ENCODE data around the gene ATAD2B.

The ATAD2B gene

DNA sequence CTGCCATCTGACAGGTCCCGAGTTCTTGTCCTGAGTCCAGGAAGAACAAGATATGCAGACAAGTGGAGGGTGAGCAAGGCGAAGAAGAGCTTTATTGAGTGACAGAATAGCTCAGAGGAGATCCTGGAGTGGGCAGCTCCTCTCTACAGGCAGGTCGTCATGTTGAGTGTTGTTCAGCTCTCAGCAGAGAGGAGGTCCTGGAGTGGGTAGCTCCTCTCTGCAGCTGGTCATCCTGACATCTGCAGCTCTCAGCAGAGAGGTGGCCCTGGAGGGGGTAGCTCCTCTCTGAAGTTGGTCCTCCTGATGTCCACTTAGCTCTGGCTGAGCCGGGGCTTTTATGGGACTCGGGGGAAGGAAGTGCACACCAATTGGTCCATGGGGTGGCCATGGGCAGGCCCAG, 90.4 kb downstream of the ATAD2B start:
- no peak for DNase-seq

DNA sequence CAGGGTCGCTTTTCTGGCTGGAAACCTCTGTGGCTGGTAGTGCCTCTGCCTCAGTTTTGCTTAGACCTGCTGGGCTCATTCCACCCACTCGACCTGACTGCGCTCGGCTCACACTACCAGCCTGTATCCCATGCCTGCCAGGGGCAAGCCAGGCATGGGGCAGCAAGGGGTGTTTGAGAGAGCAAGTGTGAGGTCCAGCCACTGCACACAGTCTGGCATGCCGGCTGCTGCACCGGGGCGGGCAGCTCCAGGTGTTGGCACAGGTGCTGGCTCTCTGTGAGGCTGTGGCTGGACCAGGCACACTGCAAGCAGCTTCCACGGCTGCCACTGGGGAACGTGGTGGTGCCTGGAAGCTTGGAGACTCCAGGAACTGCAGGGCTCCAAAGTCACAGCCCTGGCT, 90.9 kb downstream of the ATAD2B start:
- no peak for DNase-seq

DNA sequence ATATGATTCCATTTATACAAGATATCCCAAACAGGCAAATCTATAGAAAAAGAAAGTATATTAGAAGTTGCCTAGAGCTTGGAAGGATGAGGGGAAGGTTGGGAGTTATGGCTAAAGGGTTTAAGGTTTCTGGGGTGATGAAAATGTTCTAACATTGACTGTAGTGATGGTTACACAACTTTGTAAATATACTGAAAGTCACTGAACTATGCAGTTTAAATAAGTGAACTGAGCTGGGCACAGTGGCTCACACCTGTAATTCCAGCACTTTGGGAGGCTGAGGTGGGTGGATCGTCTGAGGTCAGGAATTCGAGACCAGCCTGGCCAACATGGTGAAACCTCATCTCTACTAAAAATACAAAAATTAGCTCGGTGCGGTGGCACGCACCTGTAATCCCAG, 91.5 kb downstream of the ATAD2B start:
- DNase-seq = no peak

DNA sequence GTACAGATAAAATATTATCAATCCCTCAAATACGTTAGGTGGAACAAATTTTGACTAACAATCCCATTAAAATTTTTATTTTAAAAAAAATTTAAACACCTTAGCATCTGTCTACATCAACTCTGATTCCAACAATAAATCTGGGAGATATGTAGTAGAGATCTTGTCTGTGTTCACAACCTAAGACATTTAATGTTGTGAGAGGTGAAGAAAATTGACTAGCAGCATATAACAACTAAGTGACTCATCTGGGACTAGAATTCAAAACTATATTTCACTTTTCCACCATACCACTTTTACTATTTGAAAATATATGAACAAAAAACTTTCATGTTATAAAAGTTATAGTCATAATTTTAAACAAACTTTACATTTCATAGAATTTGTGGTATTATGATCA, 97.9 kb downstream of the ATAD2B start:
- DNase-seq = no peak

DNA sequence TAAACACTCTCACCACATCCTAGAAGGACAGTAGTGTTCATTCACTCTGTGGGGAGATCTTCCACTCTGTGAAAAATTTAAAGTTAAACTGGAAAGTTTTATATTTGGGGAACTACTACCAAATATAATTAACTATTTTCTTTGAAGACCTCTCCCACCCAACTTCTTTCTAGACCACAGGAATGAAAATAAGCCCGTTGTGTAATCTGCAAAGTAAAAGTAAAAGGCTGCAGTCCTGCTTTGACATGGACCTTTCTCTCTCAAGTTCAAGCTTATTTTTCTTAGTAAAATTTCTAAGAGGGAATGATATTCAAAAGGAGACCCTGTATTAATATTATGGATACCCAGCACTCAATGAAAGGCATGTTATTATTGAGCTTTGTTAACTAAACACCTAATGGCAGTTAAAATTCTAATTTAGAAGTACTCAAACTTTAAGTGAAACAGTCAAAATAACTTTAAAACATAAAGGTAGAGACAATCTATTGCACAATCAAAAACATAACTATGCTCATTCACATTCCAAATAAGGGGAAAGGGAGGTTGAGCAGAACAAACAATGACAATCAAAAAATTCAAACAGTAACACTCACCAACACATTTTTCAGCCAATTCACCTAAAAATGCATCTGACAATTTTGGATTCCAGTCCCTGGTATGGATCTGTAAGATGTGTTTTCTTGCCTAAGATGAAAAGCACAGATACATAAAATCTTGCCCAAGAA, 98.5 kb downstream of the ATAD2B start:
- DNase-seq = no peak

DNA sequence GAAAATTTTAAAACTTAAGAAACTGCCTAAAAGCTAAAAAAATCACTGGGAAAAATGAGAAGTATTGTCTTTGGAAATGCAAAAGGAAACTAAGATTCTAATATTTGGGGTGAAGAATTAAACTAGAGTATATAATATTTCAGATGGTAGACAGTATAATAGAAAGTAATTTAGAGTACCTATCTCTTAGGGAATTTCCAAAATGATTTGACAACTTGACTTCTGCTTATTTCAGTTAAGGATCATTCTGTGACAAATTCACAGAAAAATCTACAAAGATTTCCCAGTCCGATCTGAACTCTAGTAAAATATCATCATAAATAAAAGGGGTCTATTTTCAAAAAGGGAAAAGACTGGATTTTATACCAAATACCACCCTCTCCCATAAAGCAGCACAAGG, 99.6 kb downstream of the ATAD2B start:
- no peak for DNase-seq

DNA sequence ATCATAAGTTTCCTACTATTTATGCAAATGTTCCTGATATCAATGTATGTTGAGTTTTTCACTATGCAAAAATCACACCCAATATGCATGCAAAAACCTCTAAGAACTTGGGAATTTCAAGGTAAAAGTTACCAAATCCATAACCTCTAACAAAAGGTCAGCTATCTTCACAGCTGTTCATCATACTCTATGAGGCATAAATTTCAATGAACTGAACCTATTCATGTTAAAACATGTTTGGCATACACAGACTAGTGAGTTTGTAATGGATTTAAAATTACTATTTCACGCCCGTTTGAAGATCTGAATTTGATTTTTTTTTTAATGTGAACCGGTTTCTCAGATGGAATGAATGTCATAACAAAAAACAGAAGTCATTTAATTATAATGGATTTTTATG, 100.2 kb downstream of the ATAD2B start:
- DNase-seq = no peak

DNA sequence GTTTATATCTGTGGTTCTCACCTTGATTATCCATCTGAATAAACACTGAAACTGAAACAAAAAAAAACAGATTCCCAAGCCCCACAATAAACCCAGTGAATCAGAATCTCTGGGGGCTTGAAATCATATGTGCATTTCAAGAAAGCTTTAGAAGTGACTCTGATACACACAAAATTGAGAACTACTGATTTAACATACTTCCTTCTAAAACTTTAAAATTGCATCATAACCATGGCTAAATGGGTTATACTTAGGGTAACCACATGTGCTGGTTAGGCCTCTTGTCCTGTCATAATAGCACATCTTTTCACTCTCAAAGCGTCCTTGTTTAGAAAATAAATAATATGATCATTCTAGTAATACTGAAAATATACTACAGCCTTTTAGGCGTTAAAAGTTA, 100.9 kb downstream of the ATAD2B start:
- no peak for DNase-seq

DNA sequence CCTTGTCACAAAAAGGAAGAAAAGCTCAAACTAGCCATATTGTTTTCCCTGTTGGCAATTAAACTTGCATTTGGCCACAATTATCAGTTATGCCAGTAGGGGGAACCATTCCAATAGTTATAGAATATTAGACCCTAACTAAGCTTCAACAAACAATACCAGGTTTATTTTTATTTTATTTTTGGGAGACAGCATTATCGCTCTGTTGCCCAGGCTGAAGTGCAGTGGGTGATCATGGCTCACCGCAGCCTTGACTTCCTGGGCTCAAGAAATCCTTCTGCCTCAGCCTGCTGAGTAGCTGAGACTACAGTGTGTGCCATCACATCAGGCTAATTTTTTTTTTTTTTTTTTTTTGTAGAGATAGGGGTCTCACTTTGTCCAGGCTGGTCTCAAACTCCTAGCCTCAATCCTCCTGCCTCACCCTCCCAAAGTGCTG, 102.1 kb downstream of the ATAD2B start:
- DNase-seq = peak; percentile 30

DNA sequence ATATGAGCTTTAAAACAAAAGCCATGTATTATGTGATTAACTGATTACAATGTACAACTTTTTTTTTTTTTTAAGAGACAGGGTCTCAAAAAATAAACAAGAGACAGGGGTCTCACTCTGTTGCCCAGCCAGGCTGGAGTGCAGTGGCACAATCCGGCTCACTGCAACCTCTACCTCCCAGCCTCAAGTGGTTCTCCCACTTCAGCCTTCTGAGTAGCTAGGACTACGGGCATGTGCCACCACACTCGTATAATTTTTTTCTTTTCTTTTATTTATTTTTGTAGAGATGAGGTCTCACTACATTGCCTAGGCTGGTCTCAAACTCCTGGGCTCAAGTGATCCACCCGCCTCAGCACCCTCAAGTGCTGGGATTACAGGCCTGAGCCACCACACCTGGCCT, 103.1 kb downstream of the ATAD2B start:
- no peak for DNase-seq

DNA sequence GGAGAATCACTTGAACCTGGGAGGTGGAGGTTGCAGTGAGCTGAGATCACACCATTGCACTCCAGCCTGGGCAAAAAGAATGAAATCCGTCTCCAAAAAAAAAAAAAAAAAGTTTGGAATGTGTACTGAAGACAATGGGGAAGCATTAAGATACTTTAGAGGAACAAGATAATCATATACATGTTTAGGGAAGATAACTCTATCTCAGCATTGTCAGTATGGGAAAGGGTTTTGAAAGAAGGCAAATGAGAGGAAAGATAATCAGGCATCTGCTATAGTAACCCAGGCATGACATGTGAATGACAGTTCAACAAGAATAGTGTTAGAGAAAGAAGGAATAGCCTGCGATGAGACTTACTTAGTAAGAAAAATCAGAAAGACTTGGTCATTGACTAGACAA, 112.0 kb downstream of the ATAD2B start:
- no peak for DNase-seq

DNA sequence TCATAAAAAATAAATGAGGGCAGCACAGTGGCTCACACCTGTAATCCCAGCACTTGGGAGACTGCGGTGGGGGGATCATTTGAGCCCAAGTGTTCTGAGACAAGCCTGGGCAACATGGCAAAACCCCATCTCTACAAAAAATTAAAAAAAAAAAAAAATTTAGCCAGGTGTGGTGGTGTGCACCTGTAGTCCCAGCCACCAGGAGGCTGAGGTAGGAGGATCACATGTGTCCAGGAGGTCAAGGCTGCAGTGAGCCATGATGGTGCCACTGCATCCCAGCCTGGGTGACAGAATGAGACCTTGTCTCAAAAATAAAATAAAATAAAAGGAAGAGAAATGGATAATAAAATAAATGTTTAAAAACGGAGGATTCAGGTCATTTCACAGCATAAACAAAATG, 113.5 kb downstream of the ATAD2B start:
- DNase-seq = no peak

DNA sequence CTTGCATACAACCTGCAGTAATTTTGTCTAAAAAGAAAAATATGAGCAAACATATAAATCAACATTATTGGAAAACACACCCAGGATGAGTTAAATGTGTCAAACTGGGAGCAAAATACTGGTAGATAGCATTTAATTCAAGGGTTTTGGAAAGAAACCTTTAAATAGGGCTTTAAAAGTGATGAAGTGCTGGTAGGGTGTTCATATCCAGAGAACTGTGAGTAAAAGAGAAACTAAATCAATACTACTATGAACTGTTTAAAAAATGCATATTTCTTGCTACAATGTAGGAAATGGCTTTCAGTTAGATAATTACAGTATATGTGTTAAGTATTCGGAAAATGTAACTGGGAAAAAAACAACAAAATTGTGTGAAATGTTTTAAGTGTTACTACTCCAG, 117.8 kb downstream of the ATAD2B start:
- no peak for DNase-seq

DNA sequence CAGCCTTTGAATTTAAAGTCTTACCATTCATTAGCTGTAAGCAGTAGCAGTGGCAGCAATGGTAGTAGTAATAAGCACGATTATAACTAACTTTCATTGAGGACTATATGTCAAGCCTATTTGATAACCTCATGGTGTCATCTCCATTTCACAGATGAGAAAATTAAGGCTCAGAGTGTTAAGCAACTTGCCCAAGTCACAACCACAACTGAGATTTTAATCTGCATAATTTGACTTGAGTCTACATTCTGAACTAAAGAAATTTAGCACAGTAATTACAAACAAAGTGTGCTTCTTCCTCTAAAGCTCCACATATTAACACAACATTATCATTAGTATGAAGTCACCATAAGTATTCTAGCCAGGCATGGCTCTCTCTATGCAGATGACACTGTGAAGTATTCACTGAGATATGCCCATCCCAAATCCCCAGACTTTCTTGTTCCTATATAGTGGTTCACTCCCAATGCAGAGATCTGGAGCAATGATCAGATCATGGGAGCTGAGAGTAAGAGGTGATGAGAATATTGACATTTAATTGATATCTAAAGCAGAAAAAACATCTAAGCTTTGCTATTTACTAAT, 120.2 kb downstream of the ATAD2B start:
- no peak for DNase-seq

DNA sequence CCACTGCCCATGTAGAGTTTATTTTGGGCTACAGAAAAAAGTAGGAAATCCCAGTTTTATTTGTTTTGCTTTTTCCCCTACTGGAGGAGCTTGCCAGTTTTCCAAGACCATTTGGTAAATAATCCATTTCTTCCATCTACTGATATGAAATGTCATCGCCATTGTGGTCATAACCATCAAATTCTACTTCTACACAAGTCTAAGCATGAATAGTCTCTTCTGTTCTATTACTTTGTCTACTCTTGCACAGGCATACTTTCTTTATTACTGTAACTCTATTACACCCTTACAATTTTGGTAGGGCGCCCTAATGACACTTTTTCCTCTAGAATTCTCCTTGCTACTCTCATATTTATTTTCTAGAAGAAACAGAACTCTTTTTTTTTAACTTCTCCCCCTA, 120.7 kb downstream of the ATAD2B start:
- no peak for DNase-seq

DNA sequence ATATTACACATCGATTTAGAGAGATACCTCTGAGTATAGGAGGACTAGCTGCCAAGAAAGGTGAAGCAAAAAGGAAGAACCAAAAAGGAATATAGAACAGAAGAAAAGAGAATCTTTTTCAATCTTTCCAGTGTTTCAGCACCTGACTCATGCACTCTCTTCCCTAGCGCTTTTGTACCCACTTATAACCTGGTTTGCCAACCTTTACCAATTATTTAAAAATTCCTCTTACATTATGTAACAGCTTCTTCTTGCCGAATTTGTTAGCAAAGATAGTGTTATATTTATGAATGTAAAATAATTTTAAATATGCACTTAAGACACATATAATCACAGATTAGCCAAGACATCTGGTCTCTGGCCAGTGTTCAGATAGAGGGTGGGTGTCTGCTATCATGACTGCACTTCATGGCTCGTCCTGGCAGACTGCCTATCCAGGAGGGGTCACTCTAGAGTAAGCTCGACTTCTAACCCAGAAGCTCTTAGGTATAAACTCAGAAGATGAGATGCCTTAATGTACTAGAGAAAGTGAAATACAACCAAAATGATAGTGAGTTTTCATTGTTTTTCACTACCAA, 122.9 kb downstream of the ATAD2B start:
- no peak for DNase-seq

DNA sequence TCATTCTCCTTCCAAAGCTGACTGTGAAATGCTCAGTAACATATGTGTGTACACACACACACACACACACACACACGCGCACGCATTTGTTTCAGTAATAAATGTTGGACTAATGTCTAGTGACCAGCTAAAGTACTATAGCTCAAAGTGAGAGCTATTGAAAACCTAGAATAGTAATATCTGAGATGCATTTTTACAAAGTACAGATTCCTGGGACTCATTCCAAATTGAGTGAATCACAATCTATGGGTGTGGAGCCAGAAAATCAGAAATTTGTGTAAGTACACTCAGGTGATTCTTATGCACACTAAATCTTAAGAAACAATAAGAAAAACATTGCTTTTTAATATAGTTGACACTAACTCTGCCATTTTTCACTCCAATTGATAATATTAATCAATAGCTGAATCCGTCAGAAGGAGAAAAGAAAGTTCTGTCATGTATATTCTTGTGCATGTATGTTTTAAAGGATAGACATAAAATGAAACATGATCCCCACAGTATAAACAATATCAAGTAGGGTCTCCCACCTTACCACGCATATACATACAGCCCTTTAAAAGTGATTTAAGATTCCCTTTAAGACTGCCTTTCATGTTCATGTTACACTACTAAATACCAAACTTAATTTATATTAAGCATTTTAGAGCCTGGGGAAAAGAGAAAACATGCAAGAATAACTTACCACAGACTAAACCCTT, 123.5 kb downstream of the ATAD2B start:
- no peak for DNase-seq

DNA sequence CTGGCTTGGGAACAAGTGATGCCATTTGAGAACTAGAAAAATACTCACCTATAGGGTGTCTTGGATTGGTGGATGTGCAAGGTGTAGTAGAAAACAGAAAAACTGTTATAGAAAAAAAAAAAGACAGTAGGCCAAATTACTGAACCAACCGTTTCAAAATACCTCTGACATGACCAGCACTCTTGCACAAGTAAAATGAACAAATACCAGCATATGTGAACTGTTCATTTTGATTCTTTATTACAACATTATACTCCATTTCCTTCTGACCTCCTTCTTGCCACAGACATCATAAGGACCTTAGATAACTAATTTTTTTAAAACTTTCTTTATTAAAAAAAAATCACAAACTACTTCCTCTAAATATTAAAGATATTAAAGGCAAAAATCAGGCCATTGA, 125.5 kb downstream of the ATAD2B start:
- DNase-seq = no peak

DNA sequence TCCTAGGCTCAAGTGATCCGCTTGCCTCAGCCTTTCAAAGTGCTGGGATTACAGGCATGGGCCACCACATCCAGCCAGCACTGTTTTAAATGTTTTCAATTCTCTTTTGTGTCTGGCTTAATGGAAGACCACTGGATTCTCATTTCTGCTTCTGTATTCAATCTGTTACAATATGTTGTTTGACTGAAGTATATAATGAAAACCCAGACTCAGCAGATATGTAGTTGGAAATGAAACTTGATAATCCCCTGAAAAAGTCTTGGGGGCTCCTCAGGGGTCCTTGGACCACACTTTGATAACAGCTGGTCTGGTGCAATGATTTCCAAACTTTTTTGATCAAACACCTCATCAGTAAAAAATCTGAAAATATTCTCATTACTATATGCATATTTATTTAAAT, 132.7 kb downstream of the ATAD2B start:
- no peak for DNase-seq

DNA sequence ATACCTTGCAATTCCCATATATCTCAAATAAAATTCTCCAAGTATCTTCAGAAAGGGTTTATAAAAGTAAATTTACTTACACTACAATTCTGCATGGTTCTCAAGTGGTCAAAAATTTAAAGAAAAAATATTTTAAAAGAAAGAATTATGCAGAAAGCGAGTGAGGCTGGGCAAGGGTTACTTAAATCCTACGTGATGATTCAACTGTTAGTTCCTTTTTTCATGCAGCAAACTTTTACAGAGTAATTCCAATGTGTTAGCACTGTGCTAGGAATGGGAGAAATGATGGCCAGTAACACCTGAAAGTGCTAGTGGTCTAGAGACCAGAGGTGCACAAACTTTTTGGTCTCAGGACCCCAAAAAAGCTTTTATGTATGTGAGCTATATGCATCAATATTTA, 133.4 kb downstream of the ATAD2B start:
- no peak for DNase-seq

DNA sequence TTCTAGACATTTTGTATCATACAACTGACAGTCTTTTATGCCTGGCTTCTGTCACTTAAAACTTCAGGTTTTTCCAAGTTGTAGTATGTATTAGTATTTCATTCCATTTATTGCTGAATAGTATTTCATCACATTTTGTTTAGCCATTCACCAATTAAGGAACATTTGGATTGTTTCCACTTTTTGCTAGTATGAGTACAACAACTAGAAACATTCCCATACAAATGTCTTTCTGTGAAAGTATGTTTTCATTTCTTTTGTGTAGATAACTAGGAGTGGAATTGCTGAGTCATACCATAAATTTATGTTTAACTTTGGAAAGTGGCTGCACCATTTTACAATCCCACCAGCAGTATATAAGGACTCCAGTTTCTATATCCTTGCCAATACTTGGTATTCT, 135.9 kb downstream of the ATAD2B start:
- DNase-seq = no peak

DNA sequence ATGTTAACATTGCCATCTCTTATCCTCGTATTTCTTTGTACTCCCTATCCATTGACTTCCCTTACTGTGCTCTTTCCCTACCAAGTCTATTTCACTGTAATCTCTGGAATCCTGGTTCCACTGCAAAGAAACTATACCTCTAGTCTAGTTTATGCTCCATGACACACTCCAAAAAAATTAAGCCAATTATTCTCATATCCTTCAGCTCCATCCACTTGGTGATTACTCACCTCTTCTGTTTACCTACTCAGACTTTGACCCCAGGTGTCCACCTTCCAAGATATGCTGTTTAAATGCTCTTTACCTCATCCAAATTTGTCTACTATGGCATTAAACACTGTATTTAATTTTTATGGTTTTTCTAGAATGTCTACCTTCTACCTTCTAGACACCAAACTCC, 137.9 kb downstream of the ATAD2B start:
- DNase-seq = no peak

DNA sequence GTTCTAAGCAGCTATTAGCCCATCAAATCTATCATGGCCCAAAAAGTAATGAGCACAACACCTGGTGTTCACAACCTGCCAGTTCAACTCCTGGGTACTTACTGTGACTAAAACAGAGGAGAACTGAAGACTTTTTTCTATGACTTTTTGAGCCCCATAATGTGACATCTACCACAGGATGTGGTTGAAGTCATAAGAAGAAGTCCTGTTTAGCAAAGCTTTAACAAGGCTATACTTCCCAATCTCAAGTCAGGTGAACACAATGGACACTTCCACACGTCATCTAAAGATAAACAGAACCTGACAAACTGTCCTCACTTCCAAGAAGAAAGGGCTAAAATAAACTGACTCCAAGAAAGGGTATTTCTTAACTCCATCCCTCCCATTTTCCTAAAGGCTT, 138.8 kb downstream of the ATAD2B start:
- no peak for DNase-seq

DNA sequence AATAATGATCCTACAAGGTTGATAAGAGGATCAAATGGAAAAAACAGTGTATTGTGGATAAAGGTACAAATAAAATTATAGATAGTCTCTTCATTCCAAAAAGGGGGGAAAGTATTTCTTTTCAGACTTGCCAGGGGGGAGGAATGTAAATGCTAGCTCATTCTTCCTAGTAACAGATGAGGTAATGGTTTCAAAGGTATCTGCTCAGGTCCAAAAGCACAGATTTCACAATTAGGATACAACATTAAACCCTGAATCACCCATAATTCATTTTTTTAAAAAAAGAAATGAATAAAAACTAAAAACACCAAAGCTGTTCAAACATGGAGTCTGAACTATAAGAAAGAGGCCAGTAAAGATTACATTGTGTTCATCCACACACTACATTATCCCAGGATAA, 142.0 kb downstream of the ATAD2B start:
- DNase-seq = no peak
